Measurements from ENCODE around the gene TTC7B. TPM values are rescaled to one million over a fixed set of nuclear protein-coding genes. Genes with fewer than 3 reads are reported as not detected.

TTC7B gene
- total RNA-seq, 1 donor from 2014 or later = 2.4 TPM

- DNase-seq = peak; percentile 85
- H3K4me1 Mint-ChIP-seq = peaks cover 8% of the 10 kb centered on the region
- intact Hi-C loops (cut with micrococcal nuclease) = loop anchor here (10.0 kb wide), 1 partner anchor 486 kb away; the partner anchor contains the start of gene NRDE2
- H3K27me3 Mint-ChIP-seq = peaks cover 14% of the 10 kb centered on the region
- no peak overlapping the region for H3K4me3 Mint-ChIP-seq
- H3K36me3 Mint-ChIP-seq (ENCODE audit: low read depth) = no peaks in the 10 kb centered on the region
- peaks cover 10% of the 10 kb centered on the region for H3K9me3 Mint-ChIP-seq
- H3K27ac Mint-ChIP-seq = no peak overlapping the region
Observed at GRCh38 chr14:90820958-90821357, 4.7 kb upstream of the TTC7B start.

- H3K27ac Mint-ChIP-seq = no peak overlapping the region
- peaks cover 6% of the 10 kb centered on the region for H3K9me3 Mint-ChIP-seq
- intact Hi-C loops (cut with micrococcal nuclease) = loop anchor here (10.0 kb wide), 1 partner anchor 485 kb away; the partner anchor contains the start of gene NRDE2
- peaks cover 22% of the 10 kb centered on the region for H3K27me3 Mint-ChIP-seq
- no peak overlapping the region for H3K4me3 Mint-ChIP-seq
- H3K4me1 Mint-ChIP-seq = peaks cover 13% of the 10 kb centered on the region
- no peak for DNase-seq
- H3K36me3 Mint-ChIP-seq (ENCODE audit: low read depth) = no peaks in the 10 kb centered on the region
Observed at GRCh38 chr14:90819734-90820393, 3.6 kb upstream of the TTC7B start.

- Mint-ChIP-seq H3K36me3 (ENCODE audit: low read depth) (no peaks in the 10 kb centered on the region), H3K27ac (no peak overlapping the region), H3K9me3 (peaks cover under 1% of the 10 kb centered on the region), H3K4me3 (no peak overlapping the region), H3K4me1 (peaks cover 15% of the 10 kb centered on the region), H3K27me3 (peaks cover 33% of the 10 kb centered on the region)
- DNase-seq = no peak
- intact Hi-C loops (cut with micrococcal nuclease) = no loop called here
Observed at GRCh38 chr14:90818715-90819114, 2.5 kb upstream of the TTC7B start.

- peaks cover 34% of the 10 kb centered on the region for H3K27me3 Mint-ChIP-seq
- H3K4me1 Mint-ChIP-seq = peaks cover 15% of the 10 kb centered on the region
- no peaks in the 10 kb centered on the region for H3K36me3 Mint-ChIP-seq (ENCODE audit: low read depth)
- no peaks in the 10 kb centered on the region for H3K9me3 Mint-ChIP-seq
- H3K27ac Mint-ChIP-seq = no peak overlapping the region
- intact Hi-C loops (cut with micrococcal nuclease) = no loop called here
- peak overlapping the region; percentile 72 for H3K4me3 Mint-ChIP-seq
- no peak for DNase-seq
Observed at GRCh38 chr14:90816681-90817436, 629 bp upstream of the TTC7B start.

GRCh38 chr14:90815572-90815821 lies 733 bp downstream of the TTC7B start:
- H3K9me3 Mint-ChIP-seq = no peaks in the 10 kb centered on the region

GRCh38 chr14:90814806-90815571 lies 1.2 kb downstream of the TTC7B start:
- peak overlapping the region; percentile 72 for H3K4me3 Mint-ChIP-seq
- DNase-seq = no peak
- H3K4me1 Mint-ChIP-seq = peaks cover 7% of the 10 kb centered on the region
- no peaks in the 10 kb centered on the region for H3K36me3 Mint-ChIP-seq (ENCODE audit: low read depth)
- intact Hi-C loops (cut with micrococcal nuclease) = no loop called here
- H3K27ac Mint-ChIP-seq = peak overlapping the region; percentile 15
- peaks cover 31% of the 10 kb centered on the region for H3K27me3 Mint-ChIP-seq
- no peaks in the 10 kb centered on the region for H3K9me3 Mint-ChIP-seq

More at GRCh38 chr14:90815572-90815821, 733 bp downstream of the TTC7B start:
- intact Hi-C loops (cut with micrococcal nuclease) = no loop called here
- Mint-ChIP-seq H3K4me1 (peaks cover 7% of the 10 kb centered on the region), H3K4me3 (peak overlapping the region; percentile 72), H3K27ac (peak overlapping the region; percentile 15), H3K27me3 (peaks cover 34% of the 10 kb centered on the region), H3K36me3 (ENCODE audit: low read depth) (no peaks in the 10 kb centered on the region)
- DNase-seq = no peak

- no peak for DNase-seq
- Mint-ChIP-seq H3K27ac (no peak overlapping the region), H3K4me3 (no peak overlapping the region), H3K9me3 (no peaks in the 10 kb centered on the region), H3K27me3 (peaks cover 28% of the 10 kb centered on the region), H3K36me3 (ENCODE audit: low read depth) (no peaks in the 10 kb centered on the region), H3K4me1 (peaks cover 7% of the 10 kb centered on the region)
- intact Hi-C loops (cut with micrococcal nuclease) = no loop called here
Observed at GRCh38 chr14:90813442-90813841, 2.8 kb downstream of the TTC7B start.

GRCh38 chr14:90812109-90812508 lies 4.1 kb downstream of the TTC7B start:
- H3K27me3 Mint-ChIP-seq = peaks cover 22% of the 10 kb centered on the region
- peaks cover 7% of the 10 kb centered on the region for H3K4me1 Mint-ChIP-seq

GRCh38 chr14:90811641-90812040 lies 4.6 kb downstream of the TTC7B start:
- no peak for DNase-seq
- Mint-ChIP-seq H3K4me1 (peaks cover 7% of the 10 kb centered on the region), H3K4me3 (no peak overlapping the region), H3K9me3 (no peaks in the 10 kb centered on the region), H3K36me3 (ENCODE audit: low read depth) (no peaks in the 10 kb centered on the region), H3K27me3 (peaks cover 21% of the 10 kb centered on the region), H3K27ac (peak overlapping the region; percentile 45)
- intact Hi-C loops (cut with micrococcal nuclease) = no loop called here

More at GRCh38 chr14:90812109-90812508, 4.1 kb downstream of the TTC7B start:
- no peak overlapping the region for H3K4me3 Mint-ChIP-seq
- intact Hi-C loops (cut with micrococcal nuclease) = no loop called here
- H3K27ac Mint-ChIP-seq = peak overlapping the region; percentile 45
- no peak for DNase-seq
- H3K36me3 Mint-ChIP-seq (ENCODE audit: low read depth) = no peaks in the 10 kb centered on the region
- H3K9me3 Mint-ChIP-seq = no peaks in the 10 kb centered on the region

- H3K9me3 Mint-ChIP-seq = no peaks in the 10 kb centered on the region
- H3K27me3 Mint-ChIP-seq = peaks cover 20% of the 10 kb centered on the region
- intact Hi-C loops (cut with micrococcal nuclease) = no loop called here
- no peaks in the 10 kb centered on the region for H3K36me3 Mint-ChIP-seq (ENCODE audit: low read depth)
- no peak for DNase-seq
- peaks cover 7% of the 10 kb centered on the region for H3K4me1 Mint-ChIP-seq
- no peak overlapping the region for H3K27ac Mint-ChIP-seq
- no peak overlapping the region for H3K4me3 Mint-ChIP-seq
Observed at GRCh38 chr14:90810806-90811205, 5.4 kb downstream of the TTC7B start.

- no peak for DNase-seq
- intact Hi-C loops (cut with micrococcal nuclease) = no loop called here
- Mint-ChIP-seq H3K4me3 (no peak overlapping the region), H3K27ac (no peak overlapping the region), H3K27me3 (peaks cover 10% of the 10 kb centered on the region), H3K9me3 (no peaks in the 10 kb centered on the region), H3K36me3 (ENCODE audit: low read depth) (no peaks in the 10 kb centered on the region), H3K4me1 (peaks cover 2% of the 10 kb centered on the region)
Observed at GRCh38 chr14:90809530-90810312, 6.5 kb downstream of the TTC7B start.

GRCh38 chr14:90808759-90809529 lies 7.3 kb downstream of the TTC7B start:
- Mint-ChIP-seq H3K4me1 (no peaks in the 10 kb centered on the region), H3K27ac (no peak overlapping the region), H3K9me3 (no peaks in the 10 kb centered on the region), H3K27me3 (peaks cover 4% of the 10 kb centered on the region), H3K36me3 (ENCODE audit: low read depth) (no peaks in the 10 kb centered on the region), H3K4me3 (no peak overlapping the region)
- intact Hi-C loops (cut with micrococcal nuclease) = no loop called here
- no peak for DNase-seq

GRCh38 chr14:90807060-90807459 lies 9.2 kb downstream of the TTC7B start:
- DNase-seq = no peak
- Mint-ChIP-seq H3K4me1 (no peaks in the 10 kb centered on the region), H3K36me3 (ENCODE audit: low read depth) (no peaks in the 10 kb centered on the region), H3K9me3 (no peaks in the 10 kb centered on the region), H3K27me3 (no peaks in the 10 kb centered on the region), H3K4me3 (no peak overlapping the region), H3K27ac (no peak overlapping the region)
- intact Hi-C loops (cut with micrococcal nuclease) = no loop called here
